NCI-H748 (cell line): ENCODE data around the gene ORM2.
"Not testable (repeated sequence)": the region's sequence is repeated elsewhere in the genome, so short reads cannot be mapped to it uniquely, and the experiment has no call there.

Experiments used
- DNase-seq: peaks from one replicate; lab custom pipeline; 2025; ENCODE audit not compliant: unreplicated experiment; lab: John Stamatoyannopoulos, UW

Gene ORM2

DNA sequence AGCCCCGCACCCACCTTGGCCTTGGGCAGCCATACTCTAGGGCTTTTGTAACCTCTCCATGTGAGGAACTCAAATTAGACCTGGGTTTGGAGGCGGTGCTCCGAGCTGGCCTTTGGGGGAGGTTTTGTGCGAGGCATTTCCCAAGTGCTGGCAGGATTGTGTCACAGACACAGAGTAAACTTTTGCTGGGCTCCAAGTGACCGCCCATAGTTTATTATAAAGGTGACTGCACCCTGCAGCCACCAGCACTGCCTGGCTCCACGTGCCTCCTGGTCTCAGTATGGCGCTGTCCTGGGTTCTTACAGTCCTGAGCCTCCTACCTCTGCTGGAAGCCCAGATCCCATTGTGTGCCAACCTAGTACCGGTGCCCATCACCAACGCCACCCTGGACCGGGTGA is at the start of gene ORM2:
ORM2 (plus strand) TSS at position 245 of the 398 bp plus-strand sequence; CDS start at position 281, 36 bp downstream.
- not testable (repeated sequence) for DNase-seq

DNA sequence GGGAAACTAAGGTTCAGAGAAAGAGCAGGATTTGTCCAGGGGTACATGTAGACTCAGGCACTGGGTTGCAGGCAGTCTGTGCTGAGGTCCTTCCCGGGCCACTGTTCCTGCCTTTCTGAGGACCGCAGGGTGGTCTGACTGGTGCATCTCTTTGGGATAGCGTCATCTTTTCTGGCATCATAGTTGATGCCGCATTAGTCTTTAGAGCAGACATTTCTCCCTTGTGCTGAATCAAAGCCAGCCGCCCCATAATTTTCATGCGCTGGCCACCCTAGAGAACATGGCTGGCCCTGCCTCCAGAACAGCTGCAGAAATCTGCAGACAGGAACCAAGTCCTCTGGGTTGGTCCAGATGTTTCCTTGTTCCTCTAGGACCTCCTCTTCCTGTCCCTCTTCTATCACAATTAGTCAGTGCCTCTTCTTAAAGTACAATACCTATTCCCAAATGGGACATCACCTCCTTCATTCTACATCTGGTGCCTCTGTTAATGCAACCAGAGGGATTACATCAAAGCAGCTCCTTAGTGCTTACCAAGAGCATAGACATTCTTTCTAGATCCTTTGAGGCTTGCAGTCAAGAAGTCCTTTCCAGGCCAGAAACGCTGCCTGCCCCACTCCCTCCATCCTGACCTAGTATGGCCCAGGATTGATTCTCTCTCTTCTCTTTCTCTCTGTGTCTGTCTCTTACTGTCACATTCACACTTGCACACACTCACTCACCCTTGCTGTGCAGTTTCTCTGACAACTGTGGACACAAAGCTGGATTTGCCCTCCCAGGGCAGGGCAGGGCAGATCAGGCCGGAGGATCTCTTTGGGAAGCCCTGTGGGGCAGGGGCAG is 48.8 kb upstream of the ORM2 start:
- DNase-seq: no peak

DNA sequence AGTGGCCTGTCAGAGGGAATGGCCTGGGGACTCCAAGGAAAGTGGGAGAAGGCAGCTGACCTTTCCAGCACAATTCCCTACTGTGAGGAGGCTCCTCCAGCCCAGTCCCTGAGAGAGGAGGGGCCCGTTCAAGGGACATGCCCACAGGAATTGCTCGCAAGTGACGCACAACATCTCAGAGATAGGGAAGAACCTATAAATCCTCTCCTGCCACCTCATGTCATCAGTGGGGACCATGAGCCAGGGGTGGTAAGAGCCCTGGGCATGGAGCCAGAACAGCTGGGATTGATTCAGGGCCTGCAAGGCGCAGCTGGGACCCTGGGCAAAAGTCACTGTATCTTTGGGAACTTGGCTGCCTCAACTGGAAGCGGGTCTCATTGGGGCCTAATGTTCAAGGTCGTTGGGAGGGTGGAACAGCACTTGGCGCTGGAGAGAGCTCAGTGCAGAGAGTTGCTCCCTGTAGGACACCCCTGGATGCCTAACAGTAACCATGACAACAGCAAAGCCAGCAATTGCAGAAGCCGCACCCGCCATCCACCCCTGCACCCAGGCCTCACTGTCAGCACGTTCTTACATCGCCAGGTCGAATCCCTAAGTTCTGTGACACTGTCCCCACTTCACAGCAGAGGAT is 48.1 kb upstream of the ORM2 start:
- no peak for DNase-seq

DNA sequence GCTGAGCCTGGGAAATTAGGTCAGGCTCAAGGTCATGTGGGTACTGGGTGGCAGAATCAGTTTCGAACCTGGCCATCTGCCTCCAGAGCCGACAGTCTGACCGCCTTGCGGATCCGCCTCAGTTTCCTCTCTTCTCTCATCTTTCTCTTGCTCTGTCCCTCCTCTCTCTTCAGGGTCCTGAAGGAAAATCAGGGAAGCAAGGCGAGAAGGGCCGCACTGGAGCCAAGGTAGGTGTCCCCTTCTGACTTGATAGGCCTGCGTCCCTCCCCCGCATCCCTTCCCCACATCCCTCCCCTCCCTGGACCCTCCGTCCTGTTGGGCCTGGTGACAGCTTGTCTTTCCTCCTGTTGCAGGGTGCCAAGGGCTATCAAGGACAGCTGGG is 47.6 kb upstream of the ORM2 start:
- DNase-seq: no peak

DNA sequence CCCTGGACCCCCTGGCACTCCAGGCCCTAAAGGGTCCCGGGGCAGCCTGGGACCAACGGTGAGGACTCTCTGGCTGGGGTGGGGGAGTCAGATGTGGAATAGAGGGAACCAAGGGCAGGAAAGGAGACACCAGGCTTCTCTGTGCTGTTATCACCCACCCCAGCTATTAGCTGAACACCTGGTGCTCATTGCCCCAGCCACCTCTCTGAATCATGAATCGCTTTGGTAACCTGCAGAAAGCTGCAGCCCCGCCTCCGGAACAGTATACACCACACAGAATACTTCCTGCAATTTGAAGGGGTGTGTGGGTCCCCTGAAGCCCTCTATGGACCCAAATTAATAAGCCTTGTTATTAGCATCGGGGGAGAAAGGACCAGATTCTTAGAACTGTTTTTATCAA is 47.2 kb upstream of the ORM2 start:
- DNase-seq: peak; percentile 9

DNA sequence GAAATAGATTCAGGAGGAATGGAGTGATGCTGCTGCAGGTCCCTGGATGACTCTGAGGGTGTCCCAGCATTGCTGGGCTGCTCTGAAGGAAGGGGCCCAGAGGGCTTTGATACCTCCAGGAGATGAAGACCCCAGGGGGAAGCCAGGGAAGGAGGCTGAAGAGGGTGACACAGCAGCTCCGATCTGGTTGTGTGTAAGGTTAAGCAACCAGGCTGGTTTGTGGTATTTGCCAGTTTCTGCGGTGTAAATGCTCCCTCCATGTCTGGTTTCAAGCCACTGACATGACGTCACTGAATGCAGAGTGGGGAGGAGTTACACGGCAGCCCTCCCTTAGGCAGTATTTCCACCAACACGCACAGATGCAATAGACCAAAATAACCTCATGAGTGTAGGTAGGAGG is 46.7 kb upstream of the ORM2 start:
- peak; percentile 19 for DNase-seq

DNA sequence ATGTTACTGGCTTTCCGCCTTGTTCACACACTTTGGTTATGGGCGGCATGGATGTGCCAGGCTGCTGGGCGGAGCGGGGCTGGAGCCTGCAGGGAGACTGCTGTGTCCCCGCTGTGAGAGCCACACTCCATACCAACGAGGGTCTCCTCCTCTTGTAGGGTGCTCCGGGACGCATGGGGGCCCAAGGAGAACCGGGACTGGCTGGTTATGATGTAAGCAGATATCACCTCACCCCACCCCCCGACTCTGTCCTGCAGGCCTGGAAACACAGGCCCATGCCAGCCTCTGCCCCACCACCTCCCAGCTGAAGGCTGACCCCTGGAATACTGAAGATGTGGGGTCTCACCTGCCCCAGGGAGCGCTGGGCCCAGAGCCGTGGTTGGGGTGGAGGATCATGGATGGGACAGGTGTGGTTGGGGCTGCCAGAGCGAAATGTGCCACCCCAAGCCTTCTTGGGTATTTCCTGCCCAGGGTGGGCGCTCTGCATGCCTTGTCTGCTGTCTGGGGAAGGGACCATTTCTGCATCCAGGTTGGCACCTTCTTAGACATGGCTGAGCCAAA is 46.0 kb upstream of the ORM2 start:
- no peak for DNase-seq

DNA sequence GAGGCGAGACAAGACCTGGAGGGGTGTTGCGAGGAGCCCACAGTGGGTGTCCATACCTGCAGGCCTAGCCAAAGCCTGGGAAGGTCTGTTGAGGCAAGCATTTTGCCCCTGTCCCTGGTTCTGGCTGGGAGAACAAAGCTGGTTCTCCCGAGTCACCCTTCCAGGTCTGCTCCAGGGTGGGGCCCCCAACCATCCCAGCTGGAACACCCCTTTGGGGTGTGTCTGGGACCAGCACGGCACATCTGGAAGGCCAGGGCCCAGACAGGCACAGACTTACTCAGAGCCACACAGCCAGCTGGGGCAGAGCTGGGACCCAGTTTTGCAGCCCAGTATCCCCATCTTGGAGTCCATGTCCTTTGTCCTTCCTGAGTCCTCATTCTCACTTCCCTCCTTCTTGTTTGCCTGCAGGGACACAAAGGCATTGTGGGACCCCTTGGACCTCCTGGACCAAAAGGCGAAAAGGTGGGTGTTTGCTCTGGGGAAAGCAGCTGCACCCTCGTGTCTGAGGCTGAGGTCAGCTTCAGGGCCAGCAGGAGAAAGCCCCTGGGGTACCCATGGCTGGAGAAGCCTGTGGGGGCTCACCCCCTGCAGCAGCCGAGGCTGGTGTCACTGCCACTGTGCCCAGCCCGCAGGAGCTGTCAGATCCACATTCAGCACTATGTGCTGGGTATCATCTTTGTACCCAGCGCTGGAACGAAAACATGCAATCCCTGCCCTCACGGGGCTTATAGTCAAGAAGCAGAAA is 45.2 kb upstream of the ORM2 start:
- DNase-seq: no peak

DNA sequence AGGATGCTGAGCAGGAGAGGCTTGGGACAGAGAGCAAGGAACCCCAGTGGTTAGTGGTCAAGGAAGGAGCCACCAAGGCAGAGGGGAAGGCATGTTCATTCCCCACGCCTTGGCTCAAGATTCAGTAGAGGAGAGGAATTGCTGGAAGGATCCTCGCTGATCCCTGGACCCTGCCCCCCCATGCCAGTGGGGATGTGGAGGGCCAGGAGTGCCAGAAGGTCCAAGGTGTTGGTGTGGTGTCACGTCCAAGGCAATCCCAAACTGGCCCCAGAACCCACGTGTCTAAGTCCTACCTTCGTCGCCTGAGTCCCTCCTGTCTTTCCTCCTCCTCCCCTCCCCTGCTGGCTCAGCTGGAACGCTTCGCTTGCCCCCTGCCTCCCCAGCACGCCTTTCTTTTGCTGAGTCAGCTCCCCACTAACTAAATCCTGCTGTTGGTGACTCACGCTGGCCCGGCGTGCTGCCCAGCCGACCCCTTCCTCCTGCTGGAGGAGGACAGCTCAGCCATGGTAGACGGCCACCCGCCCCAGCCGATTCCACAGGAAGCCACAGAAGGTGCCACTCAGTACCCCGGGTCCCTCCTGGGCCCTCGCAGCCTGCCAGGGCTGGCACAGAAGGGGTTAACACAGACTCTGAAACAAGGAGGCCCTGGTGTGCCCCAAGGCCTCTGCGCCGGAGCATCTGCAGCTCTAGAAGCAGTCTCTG is 44.4 kb upstream of the ORM2 start:
- DNase-seq: no peak

DNA sequence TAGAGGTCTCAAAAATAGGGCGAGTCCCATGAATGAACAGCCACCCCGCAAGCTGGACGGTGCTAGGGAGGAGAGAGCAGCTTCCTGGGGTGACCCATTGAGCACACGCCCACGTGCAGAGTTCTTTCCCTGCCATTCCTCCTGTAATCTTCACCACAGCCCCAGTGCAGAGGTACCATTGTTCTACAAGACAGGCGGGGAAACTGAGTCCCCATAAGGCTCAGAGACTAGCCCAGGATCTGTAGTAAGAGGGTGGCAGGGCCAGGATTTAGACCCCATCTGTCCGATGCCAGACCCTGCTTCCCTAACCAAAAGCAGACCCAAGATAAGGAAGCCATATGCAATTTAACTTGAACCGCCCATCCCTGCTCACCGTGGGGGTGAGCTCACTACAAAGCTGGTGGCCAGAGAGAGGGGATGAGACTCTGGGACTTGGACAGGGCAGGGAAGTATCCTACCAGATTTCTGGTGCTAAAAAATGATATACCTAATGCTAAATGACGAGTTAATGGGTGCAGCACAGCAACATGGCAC is 43.5 kb upstream of the ORM2 start:
- DNase-seq: no peak

DNA sequence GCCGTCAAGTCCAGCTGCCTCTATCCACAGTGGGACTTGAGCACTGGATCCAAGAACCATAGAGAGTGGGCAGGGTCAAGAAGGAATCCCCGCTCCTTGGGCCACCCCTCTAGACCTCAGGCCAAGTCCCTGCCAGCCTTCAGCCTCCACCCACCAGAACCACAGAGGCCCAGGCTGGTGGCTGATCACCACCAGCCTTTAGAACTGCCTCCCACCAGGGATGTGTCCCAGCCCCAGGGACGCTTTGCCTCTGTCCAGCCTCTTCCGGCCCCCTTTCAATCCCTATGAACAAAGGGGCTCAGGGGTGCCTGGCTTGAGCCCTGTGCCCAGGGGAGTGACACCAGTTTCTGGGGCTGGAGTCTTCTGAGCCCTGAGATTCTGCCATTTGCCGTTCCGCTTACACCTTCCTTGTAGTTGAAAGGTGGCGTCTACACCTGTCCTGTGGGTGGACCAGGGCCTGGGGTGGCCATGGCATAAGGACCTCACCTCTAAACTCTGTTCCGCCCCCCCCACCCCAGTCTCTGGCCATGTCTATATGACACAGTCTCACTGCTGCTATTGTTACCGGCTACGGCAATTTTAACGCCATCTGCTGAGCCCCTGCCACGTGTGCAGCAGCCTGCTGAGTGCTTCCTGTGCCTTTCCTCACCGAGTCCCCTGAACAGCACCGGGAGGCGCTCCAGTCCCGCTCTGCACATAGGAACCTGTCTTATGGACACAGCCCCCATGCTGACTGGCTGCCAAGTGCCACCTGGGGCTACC is 42.5 kb upstream of the ORM2 start:
- peak; percentile 65 for DNase-seq

DNA sequence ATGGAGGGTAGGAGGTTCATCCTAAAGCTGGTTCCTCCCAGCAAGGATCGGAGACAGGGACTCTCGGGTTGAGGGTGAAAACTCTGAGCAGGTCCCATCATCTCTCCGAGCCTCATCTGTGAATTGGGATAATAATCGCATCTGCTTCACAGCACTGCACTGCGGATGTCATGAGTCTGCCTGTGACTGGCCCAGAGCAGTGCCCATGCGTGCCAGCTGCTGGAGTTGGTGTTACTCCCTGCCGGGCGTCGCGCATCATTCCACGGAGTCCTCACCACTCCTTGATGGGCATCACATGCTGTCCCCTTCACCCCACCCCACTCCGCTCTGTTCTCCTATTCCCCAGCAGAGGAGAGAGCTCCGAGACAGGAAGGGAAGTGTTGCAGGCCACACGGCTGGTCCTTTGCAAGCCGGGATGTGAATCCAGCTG is 41.9 kb upstream of the ORM2 start:
- no peak for DNase-seq

DNA sequence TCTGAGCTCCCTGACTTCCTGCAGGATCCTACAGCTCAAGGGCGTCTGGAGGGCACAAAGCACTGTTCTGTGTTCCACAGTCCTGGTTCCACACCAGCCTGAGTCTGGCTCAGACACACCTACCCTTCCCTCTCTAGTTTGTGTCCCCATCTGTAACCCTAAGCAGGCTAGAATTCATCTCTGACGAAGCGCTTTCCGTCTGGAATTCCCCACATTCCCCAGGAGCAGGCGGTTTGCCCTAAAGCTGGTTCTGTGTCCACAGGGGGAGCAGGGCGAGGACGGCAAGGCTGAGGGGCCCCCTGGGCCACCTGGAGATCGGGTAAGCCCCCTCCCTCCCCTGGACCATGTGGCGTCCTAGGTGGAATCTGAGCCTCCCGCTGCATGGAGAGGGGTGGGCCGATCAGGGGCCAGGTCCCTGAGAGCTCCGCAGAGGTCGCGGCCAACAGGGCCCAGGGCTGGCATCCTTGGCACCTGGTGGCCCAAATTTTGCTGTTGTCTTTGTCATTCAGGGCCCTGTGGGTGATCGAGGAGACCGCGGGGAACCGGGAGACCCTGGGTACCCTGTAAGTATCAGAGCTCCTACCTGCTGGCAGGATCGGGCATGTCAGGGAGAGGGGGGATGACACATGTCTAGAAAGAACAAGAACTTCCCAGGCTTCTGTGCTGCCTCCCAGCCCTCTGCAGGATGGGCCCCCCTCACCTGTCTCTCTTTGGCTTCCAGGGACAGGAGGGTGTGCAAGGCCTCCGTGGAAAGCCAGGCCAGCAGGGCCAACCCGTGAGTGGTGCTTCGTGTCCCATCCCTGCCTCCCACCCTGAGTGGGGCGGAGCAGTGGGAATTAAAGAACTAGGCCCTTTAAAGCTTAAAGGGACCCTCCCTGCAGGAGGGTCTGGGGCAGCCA is 41.2 kb upstream of the ORM2 start:
- no peak for DNase-seq

DNA sequence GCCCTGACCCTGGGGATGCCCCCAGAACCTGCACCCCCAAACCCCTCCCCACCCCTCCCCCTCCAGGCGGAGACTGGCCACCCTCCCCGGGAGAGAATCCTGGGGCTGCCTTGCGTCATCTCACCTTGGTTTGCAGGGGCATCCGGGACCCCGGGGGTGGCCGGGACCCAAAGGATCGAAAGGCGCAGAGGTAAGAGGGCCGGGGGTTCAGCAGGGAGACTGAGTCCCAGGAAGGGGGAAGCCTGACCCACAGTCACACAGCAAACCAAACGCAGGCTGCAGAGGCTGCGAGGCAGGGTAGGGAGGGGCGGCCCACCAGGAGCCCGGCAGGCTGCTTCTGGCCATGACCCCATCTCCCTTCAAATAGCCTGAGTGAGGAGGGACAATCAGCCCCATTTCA is 40.6 kb upstream of the ORM2 start:
- DNase-seq: no peak

DNA sequence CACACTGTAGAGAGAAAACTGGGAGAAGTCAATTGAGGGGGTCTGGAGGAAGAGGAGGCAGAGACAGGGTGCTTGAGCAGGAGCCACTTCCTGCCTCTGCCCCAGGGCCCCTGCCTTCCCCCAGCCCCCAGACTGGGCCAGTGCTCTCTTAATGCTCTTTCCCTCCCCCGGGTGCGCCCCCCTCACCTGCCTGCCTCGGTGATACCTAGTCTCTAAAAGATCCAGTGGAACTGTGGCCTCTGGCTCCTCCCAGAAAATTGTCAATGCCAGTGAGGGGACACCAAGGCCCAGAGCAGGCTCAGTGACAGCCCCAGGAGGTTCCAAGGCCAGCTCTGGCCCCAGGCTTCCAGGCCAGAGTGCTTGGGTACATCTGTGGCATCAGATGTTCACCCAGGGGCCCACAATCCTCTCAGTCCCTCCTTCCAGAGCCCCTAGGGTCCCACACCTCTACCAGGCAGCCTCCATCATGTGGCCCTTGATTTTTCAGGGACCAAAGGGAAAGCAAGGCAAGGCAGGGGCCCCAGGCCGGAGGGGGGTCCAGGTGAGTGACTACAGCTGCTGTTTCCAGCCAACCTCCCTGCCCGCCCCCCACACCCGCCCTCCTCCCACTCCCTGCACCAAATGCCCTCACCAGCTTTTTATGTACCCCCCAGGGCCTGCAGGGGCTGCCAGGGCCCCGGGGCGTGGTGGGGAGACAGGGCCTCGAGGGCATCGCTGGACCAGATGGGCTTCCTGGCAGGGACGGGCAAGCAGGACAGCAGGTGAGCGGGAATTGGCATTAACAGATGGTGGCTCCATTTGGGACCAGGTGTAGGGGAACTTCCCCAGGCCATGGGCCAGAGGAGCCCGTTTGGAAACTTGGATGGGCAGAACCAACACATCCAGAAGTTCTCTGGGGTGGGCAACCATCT is 39.8 kb upstream of the ORM2 start:
- no peak for DNase-seq

DNA sequence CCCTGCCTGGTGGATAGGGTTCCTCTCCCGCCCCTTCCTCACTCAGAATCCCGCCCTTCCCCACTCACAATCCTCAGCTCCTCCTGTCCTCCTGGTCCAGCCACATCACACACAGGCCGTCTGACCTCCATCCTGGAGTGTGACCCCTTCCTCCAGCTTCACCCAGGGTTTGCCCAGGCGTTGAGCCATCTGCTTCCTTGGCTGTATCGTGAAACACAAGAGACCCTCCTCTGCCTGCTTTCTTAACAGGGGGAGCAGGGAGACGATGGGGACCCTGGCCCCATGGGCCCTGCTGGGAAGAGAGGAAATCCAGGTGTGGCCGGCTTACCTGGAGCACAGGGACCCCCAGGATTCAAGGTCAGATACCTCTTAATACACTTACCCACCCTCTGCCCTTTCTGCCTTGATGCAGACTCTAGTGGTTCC is 39.1 kb upstream of the ORM2 start:
- DNase-seq: no peak

DNA sequence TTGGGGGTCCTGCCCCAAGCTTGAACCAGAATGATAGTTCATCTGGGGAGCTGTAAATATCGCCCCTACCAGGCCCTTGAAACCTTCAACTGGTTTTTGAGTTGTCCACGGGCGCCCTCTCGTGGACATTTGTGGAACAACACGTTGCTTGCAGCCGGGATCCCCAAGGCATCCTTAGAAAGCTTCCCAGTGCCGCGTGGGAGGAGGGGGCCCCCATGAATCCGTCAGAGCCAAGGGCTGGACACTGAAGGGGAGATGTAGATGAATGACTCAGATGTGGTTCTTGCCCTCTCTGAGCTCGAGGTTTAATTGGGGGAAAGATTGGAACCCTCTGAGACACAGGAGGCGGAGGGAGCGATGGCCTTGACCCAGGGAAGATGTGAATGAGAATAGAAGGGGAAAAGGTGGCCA is 38.6 kb upstream of the ORM2 start:
- DNase-seq: peak; percentile 58
